HG02885 (cell line): Measurements from ENCODE around the gene PRKG2.

Experiments used
- ATAC-seq: cut with Tn5 transposase; IDR thresholded peaks from one replicate; pipeline ENCODE4 v1.9.1; 2021; ENCODE audit warnings: mild to moderate bottlenecking; ENCODE audit not compliant: unreplicated experiment, poor library complexity

The PRKG2 gene

GRCh38 chr4:81049907-81050306, 165.1 kb downstream of the PRKG2 start:
- ATAC-seq, result no peak

- no peak for ATAC-seq
Measured at GRCh38 chr4:81049330-81049729, 165.7 kb downstream of the PRKG2 start.

DNA sequence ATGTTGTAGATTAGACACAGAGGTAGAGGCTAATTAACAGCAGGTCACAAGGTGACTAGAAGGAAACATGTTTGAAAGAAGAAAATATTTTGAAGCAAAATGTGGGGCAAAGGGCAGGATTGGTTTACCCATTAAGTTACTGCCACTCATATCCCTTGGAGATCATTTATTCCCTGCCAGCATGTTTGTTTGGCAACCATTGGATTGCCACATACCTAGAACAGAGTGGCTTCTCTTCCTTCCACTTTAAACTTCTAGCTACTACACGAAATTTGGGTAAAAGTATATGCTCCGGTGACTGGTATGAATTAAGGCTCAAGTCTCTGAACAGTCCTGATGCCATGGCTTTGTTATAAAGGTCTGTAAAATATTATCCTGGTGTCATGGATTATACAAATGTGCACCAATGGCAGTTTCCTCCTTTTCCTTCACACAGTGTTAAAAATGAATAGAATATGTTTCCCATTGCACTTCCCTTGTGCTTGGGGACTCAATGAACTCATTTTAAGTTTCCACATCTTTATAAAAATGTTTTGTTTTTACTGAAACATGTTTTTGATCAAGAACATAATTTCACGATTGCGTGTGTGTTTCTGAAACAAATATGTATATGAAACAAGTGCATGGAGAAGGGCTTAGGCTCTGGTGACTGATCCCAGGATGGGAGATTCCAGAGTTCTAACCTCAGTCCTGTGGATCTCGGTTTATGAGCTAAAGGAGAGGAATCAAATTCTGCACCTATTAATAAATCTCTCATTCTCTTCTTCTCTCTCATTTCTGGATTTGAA, 172.2 kb downstream of the PRKG2 start:
- ATAC-seq, result no peak

GRCh38 chr4:81040012-81040659, 174.9 kb downstream of the PRKG2 start:
- peak; percentile 75 for ATAC-seq

DNA sequence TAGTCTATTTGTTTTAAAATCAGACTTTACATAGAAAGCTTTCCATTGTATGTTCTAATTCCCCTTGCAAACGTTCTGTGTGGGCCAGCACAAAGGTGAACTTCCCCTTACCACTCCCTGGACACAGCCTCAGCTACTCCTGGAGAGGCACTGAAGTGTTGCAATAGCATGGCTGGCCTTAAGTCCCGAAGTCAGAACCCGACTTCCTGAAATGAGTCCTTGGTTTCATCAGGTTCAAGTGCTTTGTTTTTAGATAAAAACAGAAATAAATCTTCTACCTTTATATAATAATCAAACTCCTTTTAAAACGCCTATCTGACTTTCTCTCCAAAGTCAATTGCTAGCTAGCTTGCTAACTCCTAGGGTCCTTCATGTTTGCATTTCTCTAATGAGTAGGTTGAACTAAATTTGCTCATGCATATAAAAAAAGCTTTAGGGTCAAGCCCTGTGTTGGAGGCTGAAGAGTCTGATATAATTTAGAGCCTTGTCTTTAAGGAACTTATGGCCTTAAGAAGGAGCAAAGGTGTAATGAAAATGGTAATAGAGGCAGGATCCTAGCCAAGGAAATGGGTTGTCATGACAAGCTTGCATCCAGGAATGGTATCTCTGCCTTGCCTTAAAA, 175.6 kb downstream of the PRKG2 start:
- ATAC-seq, result peak; percentile 47

DNA sequence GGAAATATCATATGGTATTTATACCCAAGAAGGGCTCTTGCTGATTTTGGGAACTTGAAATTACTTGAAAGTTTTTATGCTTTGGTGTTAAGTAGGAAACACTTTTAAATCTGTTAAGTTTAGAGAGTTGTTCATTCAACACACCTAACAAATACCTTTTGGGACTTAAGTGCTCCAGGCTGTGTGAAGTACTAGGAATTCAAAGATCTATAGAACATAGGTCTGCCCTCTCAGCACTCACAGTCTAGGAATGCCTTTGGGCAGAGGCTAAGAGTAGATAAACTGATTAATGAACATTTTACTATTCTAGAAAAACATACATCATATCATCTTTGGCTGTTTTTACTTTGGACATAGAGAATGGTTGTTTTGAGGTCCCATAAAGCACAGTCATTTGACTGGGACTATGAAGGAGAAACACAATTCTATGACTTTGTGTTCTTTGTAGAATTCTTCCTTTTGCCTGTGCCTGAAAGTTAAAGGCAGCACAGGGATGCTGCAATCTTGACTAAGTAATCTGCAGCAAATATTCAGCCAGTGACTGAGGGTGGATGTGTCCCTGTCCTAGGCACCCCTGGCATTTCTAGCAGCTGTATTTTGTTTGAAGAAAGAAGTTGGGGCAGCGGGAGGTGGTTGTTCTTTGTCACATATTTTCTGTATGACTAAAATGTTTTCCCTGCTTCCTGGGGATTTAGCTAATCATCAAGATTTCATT, 176.2 kb downstream of the PRKG2 start:
- no peak for ATAC-seq
